Neuron (in vitro differentiated cells): ENCODE data around the gene SH3YL1.

ENCODE experiments used
- H2AFZ ChIP-seq: one replicate; pipeline ENCODE4 v1.6.1; 2013; ENCODE audit warnings: low read depth, mild to moderate bottlenecking, inconsistent platforms, low read length, moderate library complexity
- H3K27me3 ChIP-seq: one replicate; pipeline ENCODE4 v1.6.1; 2013; ENCODE audit warnings: low read length; ENCODE audit not compliant: insufficient read depth
- H3K36me3 ChIP-seq: one replicate; pipeline ENCODE4 v1.6.1; 2013; ENCODE audit warnings: low read length; ENCODE audit not compliant: insufficient read depth
- H3K4me1 ChIP-seq: one replicate; pipeline ENCODE4 v1.6.1; 2013; ENCODE audit warnings: low read length; ENCODE audit not compliant: insufficient read depth
- H3K4me3 ChIP-seq: 2 replicates; pipeline ENCODE4 v1.5.1; 2013; ENCODE audit warnings: mild to moderate bottlenecking, low read length, moderate library complexity
- H3K9me3 ChIP-seq: one replicate; pipeline ENCODE4 v1.6.1; 2013; ENCODE audit warnings: low read length

Gene SH3YL1

DNA sequence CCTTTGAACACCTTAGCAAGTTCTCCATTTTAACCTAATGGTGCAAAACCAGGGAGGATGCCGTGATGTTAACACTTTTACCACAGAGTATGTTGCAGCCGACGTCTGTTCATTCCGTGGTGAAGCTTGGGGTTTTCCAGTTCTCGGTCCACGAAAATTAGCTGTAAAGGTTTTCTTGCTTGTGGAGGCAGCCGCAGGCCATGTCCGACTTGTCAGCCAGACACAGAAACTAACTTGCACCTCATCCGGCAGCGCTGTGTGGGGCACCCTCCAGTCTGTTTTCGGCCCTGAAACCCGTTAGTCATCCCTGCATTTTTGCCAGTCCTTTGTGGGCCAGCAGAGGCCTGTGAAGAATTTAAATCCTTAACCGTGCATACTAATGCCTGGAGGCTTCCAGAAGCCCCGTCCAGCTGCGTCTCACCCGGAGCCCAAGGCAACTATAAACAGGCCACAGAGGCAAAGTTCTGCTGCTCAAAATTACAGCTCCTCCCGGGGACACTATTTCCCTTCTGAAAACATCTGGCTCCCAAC, 70.6 kb downstream of the SH3YL1 start:
- no peaks in the 10 kb centered on the region for H3K4me1 ChIP-seq
- no peak overlapping the region for H2AFZ ChIP-seq
- H3K27me3 ChIP-seq, result no peaks in the 10 kb centered on the region
- H3K36me3 ChIP-seq, result no peaks in the 10 kb centered on the region
- H3K4me3 ChIP-seq, result no peak overlapping the region
- H3K9me3 ChIP-seq, result no peaks in the 10 kb centered on the region

DNA sequence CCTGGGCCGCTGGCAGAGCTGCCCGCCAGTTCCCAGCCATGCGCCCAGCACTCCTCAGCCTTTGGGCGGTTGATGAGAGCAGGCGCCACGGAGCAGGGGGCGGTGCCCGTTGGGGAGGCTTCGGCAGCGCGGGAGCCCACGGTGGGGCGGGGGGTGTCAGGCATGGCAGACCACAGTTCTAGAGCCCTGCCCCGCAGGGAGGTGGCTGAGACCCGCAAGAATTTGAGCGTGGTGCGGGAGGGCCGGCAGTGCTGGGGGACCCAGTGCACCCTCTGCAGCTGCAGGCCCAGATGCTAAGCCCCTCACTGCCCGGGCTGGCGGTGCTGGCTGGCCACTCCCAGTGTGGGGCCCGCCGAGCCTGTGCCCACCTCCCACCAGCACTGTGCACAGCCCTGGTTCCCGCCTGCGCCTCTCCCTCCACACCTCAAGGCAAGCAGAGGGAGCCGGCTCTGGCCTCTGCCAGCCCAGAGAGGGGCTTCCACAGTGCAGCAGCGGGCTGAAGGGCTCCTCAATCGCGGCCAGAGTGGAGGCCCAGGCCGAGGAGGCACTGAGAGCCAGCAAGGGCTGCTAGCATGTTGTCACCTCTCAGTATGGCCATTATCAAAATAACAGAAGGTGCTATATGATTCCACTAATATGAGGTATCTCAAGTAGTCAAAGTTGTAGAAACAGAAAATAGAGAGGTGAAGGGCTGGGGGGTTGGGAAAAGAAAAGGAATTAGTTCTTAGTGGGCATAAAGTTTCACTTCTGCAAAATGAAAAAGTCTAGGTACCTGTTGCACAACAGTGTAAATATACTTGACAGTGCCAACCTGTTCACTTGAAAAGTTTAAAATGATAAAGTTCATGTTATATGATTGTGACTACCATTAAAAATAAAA, 72.3 kb downstream of the SH3YL1 start:
- H2AFZ ChIP-seq, result no peak overlapping the region
- H3K36me3 ChIP-seq, result no peaks in the 10 kb centered on the region
- peaks cover 8% of the 10 kb centered on the region for H3K9me3 ChIP-seq
- no peak overlapping the region for H3K4me3 ChIP-seq
- no peaks in the 10 kb centered on the region for H3K27me3 ChIP-seq
- H3K4me1 ChIP-seq, result no peaks in the 10 kb centered on the region

DNA sequence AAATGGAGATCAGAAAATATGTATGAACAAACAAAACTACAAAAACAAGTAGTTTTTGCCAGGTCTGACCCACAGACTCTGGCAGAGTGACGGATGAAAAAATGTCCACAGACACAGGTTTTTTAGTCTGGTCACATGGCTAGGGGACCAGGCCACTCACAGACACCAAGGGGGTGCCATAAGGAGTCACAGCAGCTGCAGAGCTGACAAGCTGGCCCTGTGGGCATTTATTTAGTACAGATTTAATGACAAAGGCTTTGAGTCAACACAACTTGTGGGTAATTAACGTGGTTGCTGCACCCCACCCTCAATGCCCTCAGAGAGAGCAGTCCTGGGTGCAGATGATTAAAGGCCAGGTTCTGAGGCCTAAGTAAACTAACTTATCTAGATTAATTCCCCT, 76.0 kb downstream of the SH3YL1 start:
- Histone ChIP-seq H3K4me3 (no peak overlapping the region), H3K27me3 (no peaks in the 10 kb centered on the region), H2AFZ (no peak overlapping the region), H3K4me1 (no peaks in the 10 kb centered on the region), H3K36me3 (no peaks in the 10 kb centered on the region), H3K9me3 (peaks cover 8% of the 10 kb centered on the region)

DNA sequence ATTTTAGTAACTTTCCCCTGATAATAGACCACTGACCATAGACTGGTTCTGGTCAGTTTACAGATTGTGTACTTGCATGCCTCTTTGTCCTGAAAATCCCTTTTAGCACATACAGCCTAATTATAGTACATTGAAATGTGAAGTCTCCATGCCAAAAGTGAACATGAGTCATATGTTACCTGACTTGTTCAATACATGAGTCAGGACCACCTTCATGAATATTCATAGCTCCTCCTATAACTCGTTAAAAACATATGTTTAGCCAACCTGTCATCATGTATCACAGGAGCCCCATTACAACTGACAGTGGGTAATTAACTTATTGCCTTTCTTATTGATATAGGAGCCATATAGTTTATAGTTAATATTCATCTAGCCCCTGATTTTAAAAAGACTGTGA, 78.6 kb downstream of the SH3YL1 start:
- Histone ChIP-seq H3K4me1 (no peaks in the 10 kb centered on the region), H3K27me3 (no peaks in the 10 kb centered on the region), H3K36me3 (no peaks in the 10 kb centered on the region), H3K4me3 (no peak overlapping the region), H2AFZ (no peak overlapping the region), H3K9me3 (peaks cover 8% of the 10 kb centered on the region)

DNA sequence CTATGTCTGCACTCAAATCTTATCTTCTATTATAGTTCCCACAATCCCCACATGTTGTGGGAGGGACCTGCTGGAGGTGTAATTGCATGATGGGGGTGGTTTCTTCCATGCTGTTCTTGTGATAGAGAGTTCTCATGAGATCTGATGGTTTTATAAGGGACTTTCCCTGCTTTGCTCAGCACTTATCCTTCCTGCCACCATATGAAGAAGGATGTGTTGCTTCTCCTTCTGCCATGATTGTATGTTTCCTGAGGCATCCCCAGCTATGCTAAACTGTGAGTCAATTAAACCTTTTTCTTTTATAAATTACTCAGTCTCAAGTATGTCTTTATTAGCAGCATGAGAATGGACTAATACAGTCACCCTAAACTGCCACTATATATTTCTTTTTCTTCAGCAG, 79.1 kb downstream of the SH3YL1 start:
- Histone ChIP-seq H3K36me3 (no peaks in the 10 kb centered on the region), H3K9me3 (peaks cover 8% of the 10 kb centered on the region), H2AFZ (no peak overlapping the region), H3K4me3 (no peak overlapping the region), H3K27me3 (no peaks in the 10 kb centered on the region), H3K4me1 (no peaks in the 10 kb centered on the region)

DNA sequence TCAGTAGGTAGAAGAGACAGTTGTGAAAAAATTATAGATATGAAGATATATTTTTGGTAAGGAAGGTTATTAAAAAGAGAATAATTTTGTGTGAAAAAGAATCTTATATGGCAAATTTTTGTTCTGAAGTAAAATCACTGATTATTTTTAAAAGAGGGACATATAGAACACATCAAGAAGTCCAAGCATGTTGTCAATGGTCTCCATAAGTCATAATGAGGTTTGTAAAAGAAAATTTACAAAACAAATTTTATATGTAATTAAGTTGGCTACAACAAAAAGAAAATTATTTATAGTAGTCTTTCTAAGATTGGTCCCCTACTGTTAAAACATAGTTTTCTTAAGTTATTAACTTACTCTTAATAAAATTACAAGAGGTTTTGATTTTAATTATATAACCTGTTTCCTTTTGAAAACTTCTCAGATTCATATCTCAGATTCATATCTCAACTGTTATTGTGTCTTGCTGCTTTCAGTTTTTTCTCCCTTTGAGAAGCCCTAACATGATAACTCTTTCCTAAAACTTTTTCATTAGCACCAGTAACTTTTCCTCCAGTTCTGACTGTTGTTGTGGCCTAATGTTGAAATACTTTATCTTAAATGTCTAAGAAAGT, 81.2 kb downstream of the SH3YL1 start:
- H3K9me3 ChIP-seq, result peaks cover 5% of the 10 kb centered on the region
- H2AFZ ChIP-seq, result no peak overlapping the region
- no peaks in the 10 kb centered on the region for H3K36me3 ChIP-seq
- no peaks in the 10 kb centered on the region for H3K4me1 ChIP-seq
- H3K27me3 ChIP-seq, result no peaks in the 10 kb centered on the region
- no peak overlapping the region for H3K4me3 ChIP-seq

DNA sequence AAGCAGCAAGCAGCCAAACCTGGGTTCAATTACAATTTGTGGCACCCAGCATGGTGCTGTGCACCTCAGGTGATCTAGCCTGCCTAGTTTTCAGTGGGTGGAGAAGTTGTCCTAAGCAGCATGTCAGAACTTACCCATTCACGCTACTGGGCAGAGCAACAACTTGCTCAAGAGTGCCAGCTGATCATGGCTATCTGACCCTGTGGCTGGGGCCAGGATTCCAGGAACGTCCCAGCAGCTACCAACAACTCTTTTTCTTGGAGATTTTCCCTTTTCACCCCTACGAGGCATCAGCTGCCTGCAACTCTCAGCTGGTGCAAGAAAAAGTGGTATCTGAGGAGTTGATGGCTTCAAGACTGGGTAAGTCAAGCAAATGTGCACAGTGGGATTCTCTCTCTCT, 83.5 kb downstream of the SH3YL1 start:
- no peaks in the 10 kb centered on the region for H3K27me3 ChIP-seq
- no peaks in the 10 kb centered on the region for H3K4me1 ChIP-seq
- no peak overlapping the region for H3K4me3 ChIP-seq
- H3K9me3 ChIP-seq, result no peaks in the 10 kb centered on the region
- H3K36me3 ChIP-seq, result no peaks in the 10 kb centered on the region
- no peak overlapping the region for H2AFZ ChIP-seq

DNA sequence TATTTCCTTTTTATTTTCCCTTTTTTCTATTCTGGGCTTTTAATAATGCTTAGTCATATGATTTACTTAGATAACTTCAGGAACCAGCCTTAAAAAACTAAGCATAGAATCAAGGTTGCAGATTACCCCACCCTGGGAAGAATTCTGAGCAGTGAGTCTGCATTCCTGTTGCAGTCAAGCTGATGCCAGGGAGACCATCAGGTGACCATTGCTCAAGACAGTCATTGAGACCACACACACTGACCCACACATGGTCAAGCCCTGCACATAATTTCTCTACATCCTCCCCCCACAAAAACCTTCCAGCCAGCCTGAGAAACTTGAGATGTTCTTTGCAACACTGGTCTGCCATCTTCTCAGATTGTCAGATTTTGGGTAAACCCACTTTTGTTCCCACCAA, 83.9 kb downstream of the SH3YL1 start:
- H3K36me3 ChIP-seq, result no peaks in the 10 kb centered on the region
- no peak overlapping the region for H2AFZ ChIP-seq
- no peaks in the 10 kb centered on the region for H3K27me3 ChIP-seq
- no peak overlapping the region for H3K4me3 ChIP-seq
- H3K4me1 ChIP-seq, result no peaks in the 10 kb centered on the region
- H3K9me3 ChIP-seq, result no peaks in the 10 kb centered on the region

DNA sequence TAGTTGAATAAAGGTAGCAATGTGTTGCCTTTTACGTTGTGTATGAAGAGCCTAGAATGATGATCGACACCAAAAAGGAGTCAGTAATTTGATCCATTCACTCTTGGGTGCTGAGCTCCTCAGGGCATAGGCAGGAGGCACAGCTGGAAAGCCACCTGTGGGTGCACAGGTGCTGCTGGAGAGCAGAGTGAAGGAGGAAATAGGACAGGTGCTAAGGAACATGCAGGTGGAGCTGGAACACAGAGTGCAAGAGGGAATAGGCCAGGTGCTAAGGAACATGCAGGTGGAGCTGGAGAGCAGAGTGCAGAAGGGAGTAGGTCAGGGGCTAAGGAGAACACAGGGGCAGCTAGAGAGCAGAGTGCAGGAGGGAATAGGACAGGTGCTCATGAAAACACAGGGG, 86.1 kb downstream of the SH3YL1 start:
- Histone ChIP-seq H3K4me1 (no peaks in the 10 kb centered on the region), H3K36me3 (no peaks in the 10 kb centered on the region), H3K4me3 (no peak overlapping the region), H3K27me3 (no peaks in the 10 kb centered on the region), H2AFZ (no peak overlapping the region), H3K9me3 (no peaks in the 10 kb centered on the region)

DNA sequence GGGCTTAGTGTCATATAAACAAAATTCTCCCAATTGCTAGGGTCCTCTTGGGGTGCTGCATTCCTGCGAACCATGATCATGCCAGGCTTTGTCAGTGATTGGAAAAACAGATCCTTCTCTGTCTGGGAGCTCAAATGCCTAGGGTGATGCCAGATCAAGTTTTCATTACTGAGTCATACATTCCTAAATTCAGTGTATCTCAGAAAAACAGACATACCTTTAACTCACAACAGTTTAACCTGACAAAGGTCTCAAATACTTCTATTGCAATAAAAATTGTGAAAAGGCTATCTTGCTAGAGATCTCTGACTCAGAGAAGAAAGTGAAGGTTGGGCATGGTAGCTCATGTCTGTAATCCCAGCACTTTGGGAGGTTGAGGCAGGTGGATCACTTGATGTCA, 86.9 kb downstream of the SH3YL1 start:
- Histone ChIP-seq H3K9me3 (no peaks in the 10 kb centered on the region), H3K27me3 (no peaks in the 10 kb centered on the region), H3K4me3 (no peak overlapping the region), H3K4me1 (no peaks in the 10 kb centered on the region), H2AFZ (no peak overlapping the region), H3K36me3 (no peaks in the 10 kb centered on the region)

DNA sequence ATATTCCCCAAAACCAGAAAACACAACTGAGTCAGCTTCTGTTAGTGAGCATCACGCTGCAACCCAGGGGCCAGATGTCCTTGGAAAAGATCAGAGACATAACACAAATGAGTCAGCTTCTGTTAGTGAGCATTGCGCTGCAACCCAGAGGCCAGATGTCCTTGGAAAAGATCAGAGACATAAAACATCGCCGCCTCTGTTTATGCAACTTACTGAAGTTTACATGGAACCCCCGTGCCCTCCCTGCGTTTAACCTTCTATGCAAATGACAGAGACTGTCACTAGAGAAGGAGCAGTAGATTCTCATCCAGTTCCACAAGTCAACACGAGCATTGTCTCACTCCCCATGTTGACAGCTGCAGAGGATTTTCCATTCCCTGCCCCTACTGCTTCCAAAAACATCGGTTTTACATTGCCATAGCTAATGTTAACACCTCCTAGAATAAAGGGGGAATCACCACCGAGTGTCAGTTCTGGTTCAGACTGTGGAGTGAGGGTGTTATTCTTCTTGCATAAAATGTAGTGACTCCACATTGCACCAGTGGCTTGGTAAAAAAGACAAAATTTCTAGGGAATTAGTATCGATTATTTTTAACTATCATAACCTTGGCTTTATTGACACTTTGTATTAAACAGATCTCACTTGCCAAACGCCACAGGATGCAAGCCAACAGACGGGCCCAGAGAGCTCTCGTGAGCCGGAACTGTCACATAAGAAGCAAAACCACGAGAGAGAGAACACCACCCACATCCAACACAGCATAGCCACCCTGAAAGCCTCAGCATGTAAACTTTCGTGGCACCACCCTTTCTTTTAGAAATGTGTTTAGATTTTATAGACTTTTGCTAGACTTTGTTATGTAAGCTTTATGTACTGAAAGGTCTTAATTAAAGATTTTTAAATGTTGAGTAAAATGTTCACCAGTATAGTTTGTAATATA, 87.7 kb downstream of the SH3YL1 start:
- no peak overlapping the region for H3K4me3 ChIP-seq
- no peaks in the 10 kb centered on the region for H3K9me3 ChIP-seq
- no peaks in the 10 kb centered on the region for H3K27me3 ChIP-seq
- no peak overlapping the region for H2AFZ ChIP-seq
- H3K36me3 ChIP-seq, result no peaks in the 10 kb centered on the region
- no peaks in the 10 kb centered on the region for H3K4me1 ChIP-seq

DNA sequence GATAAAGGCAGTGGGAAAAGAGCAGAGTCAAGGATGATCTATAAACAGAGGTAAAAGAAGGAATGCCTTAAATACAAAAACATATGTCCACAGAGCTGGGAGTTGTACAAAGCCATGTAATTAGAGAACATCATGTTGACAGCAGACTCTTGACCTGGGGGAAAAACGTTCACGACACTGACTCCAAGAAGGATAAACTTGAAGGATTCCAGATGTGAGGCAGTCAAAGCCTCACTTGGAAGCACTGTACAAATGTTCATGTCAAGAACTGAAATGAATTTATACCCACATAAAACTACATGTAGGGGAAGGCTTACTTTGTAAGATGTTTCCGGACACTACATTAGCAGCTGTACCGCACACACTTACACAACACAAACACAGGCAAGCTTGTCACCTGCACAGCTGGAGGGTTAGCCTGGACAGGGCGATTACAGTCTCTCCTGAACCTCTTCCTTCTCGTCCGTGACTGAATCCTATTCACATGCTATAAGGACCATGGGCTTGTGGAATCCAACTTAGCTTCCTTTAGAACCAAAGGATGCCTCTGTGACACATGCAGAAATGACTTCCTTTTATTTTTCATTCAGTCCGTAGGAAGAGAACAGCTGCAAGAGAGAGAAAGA, 88.6 kb downstream of the SH3YL1 start:
- H3K4me1 ChIP-seq, result no peaks in the 10 kb centered on the region
- H2AFZ ChIP-seq, result no peak overlapping the region
- H3K4me3 ChIP-seq, result no peak overlapping the region
- H3K9me3 ChIP-seq, result no peaks in the 10 kb centered on the region
- no peaks in the 10 kb centered on the region for H3K36me3 ChIP-seq
- H3K27me3 ChIP-seq, result no peaks in the 10 kb centered on the region
